Eye (tissue), 1 donor: ENCODE measurements around the gene CACNA1F.

Experiments
- DNase-seq: peaks from one replicate; pipeline ENCODE4 v3.0.0-alpha.2; 2015

Gene CACNA1F

DNA sequence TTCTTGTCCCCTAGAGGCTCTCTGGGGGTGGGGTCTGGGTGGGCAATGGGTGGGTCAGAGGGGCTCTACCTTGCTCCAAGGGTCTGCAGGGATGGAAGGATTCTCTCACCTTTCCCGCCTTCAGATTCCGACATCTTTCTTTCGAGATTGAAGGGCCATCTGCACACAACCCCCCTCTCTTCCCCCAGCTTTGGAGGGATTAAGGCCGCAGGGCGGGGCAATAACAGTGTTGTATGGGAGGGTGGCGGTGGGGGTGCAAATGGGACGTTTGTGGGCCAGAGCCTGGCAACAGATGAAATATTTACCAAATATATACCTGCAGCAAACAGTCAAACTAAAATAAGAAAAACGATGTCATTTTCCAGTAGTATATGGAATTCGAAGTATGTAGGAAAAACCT, at the start of gene CACNA1F:
Gene CACNA1F, minus strand, starts transcription at position 165 of the 400 bp plus-strand sequence. Its CDS starts 31 bp downstream, at position 134.
- no peak for DNase-seq

GRCh38 chrX:49282647-49283011, 49.5 kb upstream of the CACNA1F start:
- DNase-seq, result peak; percentile 36

GRCh38 chrX:49278081-49278480, 44.9 kb upstream of the CACNA1F start:
- DNase-seq, result no peak

- no peak for DNase-seq
These were observed 44.3 kb upstream of the CACNA1F start for GRCh38 chrX:49277535-49277830.

DNA sequence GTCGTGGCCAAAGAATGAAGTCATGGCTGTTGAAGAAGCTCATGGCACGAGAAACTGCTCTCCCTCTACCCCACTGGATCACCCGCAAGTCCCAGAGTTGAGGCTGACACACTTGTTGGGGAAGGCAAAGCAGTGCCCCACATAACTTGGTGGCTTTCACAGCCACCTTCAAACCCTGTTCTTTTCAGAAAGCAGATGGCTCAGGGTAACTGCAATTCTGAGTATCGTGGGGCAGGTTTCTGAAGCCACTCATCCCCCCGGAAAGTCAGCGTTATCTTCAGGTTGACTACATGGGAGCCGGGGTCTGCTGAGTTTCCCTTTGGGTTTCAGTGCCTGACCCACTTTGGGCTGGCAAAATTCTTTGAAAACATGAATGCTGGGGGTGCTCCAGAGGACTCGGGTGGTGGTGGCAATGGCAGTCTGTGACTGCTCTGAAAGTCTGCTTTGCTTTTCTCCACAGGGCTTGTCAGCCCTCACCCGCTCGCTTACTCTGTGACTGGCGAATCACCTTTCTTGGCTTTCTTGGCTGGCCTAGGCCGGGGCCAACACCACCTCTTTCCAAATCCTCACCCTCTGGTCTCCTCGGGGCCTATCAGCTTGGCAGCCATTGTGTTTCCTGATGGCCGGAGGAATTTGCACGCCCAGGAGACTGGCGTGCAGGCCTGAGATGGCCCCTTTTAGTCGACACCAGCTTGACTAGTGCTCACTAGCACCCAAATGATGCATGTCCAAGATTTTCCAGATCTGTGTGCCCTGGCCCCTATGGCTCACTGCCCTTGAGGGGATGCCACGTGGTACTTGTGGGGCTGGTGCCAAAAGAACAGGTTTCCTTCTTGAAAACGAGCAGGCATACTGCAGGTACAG, 43.8 kb upstream of the CACNA1F start:
- DNase-seq, result no peak

DNA sequence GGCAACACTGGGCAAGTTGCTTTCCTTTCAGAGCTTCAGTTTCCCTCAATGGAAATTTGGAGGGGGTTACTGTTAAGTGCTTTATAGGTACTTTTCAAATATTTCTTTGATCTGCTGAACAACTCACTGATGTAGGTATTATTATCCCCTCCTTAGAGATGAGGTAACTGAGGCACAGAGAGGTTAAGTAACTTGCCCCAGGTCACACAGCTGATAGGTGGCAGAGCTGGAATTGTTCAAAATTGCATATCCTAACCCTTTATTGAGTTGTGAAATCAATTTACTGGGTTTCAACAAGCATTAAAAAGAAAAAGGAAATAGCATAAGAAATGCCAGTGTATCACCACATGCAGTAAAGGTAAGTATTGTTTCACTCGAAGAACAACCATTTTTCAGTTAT, 43.1 kb upstream of the CACNA1F start:
- DNase-seq, result no peak

DNA sequence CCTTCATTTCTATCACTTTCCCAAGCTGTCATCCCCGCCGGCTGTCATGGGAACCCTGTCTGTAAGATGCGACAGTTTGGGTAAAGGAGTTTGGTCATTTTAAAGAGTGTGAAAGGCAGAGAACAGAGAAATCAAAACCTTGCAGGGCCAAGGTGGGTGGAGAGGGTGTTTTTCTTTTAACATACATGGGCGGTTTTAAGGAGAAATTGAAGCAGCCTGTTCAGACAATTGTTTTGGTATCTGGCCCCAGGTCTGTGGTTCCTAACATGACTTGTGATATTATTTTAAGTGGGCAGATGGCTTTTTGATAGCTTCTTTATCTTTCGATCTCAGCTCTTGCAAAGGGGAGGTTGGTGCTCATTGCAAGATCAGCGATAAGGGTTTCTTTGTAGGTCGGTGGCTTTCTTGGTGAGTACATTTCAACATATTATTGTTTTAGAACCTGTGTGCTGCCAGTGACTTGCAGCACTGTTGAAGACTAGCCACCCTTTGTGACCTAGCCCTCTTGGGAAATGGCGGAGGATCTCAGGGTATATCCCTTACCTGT, 40.1 kb upstream of the CACNA1F start:
- DNase-seq, result no peak

- no peak for DNase-seq
These were observed 39.3 kb upstream of the CACNA1F start for GRCh38 chrX:49272421-49272820.

DNA sequence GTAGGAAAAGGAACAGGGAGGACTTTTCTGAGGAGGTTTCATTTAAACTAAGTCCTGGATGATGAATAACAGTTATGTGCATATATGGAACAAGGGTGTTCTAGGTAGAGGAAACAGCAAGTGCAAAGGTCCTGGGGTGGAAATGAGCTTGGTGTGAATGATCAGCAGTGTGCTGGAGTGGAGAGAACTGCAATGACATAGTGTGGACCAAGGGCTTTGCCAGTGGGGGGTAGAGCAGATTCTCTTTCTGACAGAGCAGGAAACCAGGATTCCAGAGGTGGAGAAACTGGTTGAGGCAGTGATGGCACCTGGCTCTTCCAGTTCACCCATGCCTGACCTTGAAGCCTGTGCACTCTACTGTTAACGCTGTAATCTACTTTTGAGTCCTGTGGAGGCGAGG, 38.2 kb upstream of the CACNA1F start:
- no peak for DNase-seq

GRCh38 chrX:49270249-49270921, 37.2 kb upstream of the CACNA1F start:
- no peak for DNase-seq

- DNase-seq, result no peak
These were observed 36.7 kb upstream of the CACNA1F start, which contains the start of gene PPP1R3F for GRCh38 chrX:49269767-49270248. PPP1R3F (plus strand) TSS chrX:49269793; CDS start chrX:49269870, 77 bp downstream.

DNA sequence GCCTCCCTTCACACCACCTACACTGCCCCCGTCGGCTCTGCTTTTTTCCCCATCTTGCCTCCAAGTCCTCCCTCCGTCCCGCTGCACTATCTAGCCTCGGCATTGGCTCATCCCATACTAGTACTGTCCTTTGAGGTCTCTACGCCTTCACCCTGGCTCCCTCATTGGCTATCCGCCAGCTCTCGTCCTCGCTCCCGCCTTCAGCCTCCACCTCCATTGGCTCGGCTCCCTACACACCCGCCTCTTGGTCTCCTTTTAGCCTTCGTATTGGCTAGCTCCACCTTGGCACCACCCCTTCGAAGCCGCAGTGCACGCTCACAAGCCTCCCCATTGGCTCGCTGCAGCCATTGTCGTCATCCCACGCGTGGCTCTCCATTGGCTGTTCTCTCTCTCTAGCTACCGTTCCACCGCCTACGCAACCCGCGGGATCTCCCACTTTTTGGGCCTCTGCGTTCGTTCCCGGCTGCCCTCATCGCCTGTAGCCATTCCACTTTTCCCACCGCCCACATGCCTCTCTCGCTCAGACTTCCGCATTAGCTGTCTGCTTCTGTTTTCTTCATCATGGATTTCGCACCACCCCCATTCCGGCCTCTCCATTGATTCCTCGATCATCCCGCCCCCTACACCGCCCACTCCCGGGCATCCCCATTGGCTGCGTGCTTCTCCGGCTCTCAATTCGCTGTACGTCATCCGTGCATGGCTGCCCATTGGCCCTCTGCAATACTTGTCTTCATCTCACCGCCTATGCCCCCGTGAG, 36.0 kb upstream of the CACNA1F start:
- DNase-seq, result peak; percentile 97

GRCh38 chrX:49268702-49269009, 35.5 kb upstream of the CACNA1F start:
- no peak for DNase-seq

- DNase-seq, result no peak
These were observed 33.6 kb upstream of the CACNA1F start for GRCh38 chrX:49266523-49267445.

DNA sequence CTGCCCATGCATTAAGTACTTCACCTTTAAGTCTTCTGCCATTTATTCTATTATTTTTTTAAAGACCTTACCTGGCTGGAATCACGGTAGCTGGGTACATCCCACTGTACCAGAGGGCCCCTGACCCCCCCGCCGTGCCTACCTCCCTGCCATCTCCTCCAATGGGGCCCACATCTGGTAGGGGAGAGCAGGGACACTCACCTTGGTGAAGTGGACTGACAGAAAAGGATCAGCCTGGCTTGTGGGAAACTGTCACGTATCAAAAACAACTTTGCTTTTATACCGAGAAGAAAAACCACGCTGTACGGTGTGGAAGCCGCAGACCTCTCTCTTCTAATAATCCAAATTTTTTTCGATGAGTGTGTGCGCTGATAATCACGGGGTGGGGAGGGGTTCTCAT, 31.3 kb upstream of the CACNA1F start, which contains the start of gene FOXP3:
Gene FOXP3, minus strand, starts transcription at position 251 of the 400 bp plus-strand sequence. CDS start 6,205 bp downstream, outside the sequence.
- no peak for DNase-seq

DNA sequence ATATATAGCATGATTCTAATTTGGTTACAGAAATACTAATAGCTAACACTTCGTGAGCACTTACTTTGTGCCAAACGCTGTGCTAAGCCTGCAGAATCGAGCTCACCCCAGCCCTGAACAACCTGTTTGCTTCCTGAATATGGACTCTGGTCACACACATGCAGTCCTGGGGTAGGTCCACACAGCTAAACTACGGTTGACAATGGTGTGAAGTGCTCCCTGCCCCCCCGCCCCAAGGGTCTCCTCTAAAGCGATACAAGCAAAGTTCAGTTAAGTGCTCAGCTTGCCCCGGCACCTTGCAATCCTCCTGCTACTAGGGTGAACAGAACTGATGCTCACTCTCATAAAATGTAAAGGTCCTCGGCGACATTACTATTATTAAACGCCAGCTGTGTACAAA, 30.5 kb upstream of the CACNA1F start:
- no peak for DNase-seq

- DNase-seq, result no peak
These were observed 29.5 kb upstream of the CACNA1F start for GRCh38 chrX:49262603-49263002.

GRCh38 chrX:49260221-49260985, 27.3 kb upstream of the CACNA1F start:
- DNase-seq, result no peak

- DNase-seq, result no peak
These were observed 25.6 kb upstream of the CACNA1F start for GRCh38 chrX:49258749-49259124.

GRCh38 chrX:49257846-49258748, 25.0 kb upstream of the CACNA1F start:
- no peak for DNase-seq
